Thoracic aorta endothelial cell (primary cell): ENCODE data around the gene GRSF1. TPM values are rescaled to one million over a fixed set of nuclear protein-coding genes. Genes with fewer than 3 reads are reported as not detected.

Source experiments
- small RNA-seq: library from RNA; depleted of rRNA; stranded (forward); fragments of <200 nt; gene quantifications from one replicate; pipeline ENCODE3, GENCODE V24; 2012
- total RNA-seq: library from RNA; depleted of rRNA; stranded (reverse); fragments of >200 nt; gene quantifications from 2 replicates; pipeline ENCODE4 v1.2.3, GENCODE V29; 2012

Gene GRSF1, protein sequence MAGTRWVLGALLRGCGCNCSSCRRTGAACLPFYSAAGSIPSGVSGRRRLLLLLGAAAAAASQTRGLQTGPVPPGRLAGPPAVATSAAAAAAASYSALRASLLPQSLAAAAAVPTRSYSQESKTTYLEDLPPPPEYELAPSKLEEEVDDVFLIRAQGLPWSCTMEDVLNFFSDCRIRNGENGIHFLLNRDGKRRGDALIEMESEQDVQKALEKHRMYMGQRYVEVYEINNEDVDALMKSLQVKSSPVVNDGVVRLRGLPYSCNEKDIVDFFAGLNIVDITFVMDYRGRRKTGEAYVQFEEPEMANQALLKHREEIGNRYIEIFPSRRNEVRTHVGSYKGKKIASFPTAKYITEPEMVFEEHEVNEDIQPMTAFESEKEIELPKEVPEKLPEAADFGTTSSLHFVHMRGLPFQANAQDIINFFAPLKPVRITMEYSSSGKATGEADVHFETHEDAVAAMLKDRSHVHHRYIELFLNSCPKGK
- total RNA-seq, result 111 and 126 TPM in 2 replicates

GRCh38 chr4:70839589-70840093 lies at the start of gene GRSF1:
GRSF1 (minus strand) TSS chr4:70839890; CDS start chr4:70839827, 63 bp downstream.

Small RNA genes lying within 50 kb of the gene (small RNA-seq; reads per million reads assigned to genes)
- gene RF00026, result not detected
- gene RNU6-891P, result not detected

Other genes with a start within 250 kb of the GRSF1 start
- not detected in 2 replicates for gene AMBN, start 247.6 kb downstream of the GRSF1 start, total RNA-seq
- under 0.01 and 0.13 TPM in 2 replicates for gene ENAM, start 211.1 kb downstream of the GRSF1 start, total RNA-seq
- gene JCHAIN, start 173.4 kb downstream of the GRSF1 start, total RNA-seq, result not detected in 2 replicates
- 32.3 and 34.7 TPM in 2 replicates for gene UTP3, start 151.4 kb downstream of the GRSF1 start, total RNA-seq
- 45.9 and 46.8 TPM in 2 replicates for gene RUFY3, start 117.9 kb downstream of the GRSF1 start, total RNA-seq
- gene MOB1B, start 62.5 kb upstream of the GRSF1 start, total RNA-seq, result 28.2 and 29.4 TPM in 2 replicates
- gene DCK, start 153.8 kb upstream of the GRSF1 start, total RNA-seq, result 25.3 and 37.9 TPM in 2 replicates